Transverse colon (tissue), 3 donors: ENCODE measurements around the gene LARP4B.

Experiments
- EP300 ChIP-seq: sonication (generic); formaldehyde crosslinking; IDR thresholded peaks from one replicate; pipeline ENCODE4 v1.6.1; 2017; ENCODE audit warnings: antibody characterized with exemption, low read depth
- POLR2A ChIP-seq: fragments of 450-650 bp; IDR thresholded peaks from one replicate; pipeline ENCODE4 v1.6.1; 2016; ENCODE audit warnings: antibody characterized with exemption, mild to moderate bottlenecking, moderate library complexity
- TF ChIP-seq, protein P1 (sequence below), 5 experiments: fragments of 200-600 bp in 3 of 5; fragments of 450-650 bp in 2 of 5; sonication (generic) in 3 of 5; IDR thresholded peaks; 1 replicate in 2 of 5; 2 replicates in 3 of 5; pipeline ENCODE4 v1.5.1; 2016 to 2017; ENCODE audit warnings: antibody characterized with exemption in 5 of 5, inconsistent platforms in 3 of 5, mild to moderate bottlenecking in 2 of 5, moderate library complexity in 1 of 5

DNA sequence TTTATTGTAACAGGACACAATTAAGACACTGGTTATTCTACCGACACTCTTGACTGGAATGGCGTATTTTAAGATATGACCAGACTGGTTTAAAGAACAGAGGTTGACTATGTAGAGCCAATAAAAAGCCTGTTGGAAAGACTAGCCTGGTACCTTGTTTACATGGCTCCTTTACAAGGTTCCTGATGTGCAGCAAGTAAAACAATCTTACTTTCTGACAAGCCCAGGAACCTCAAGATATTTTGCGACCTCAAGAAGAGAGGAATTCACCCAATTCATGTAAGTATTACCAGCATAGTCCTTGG lies 14.1 kb downstream of the LARP4B start:
- TF ChIP-seq, protein P1, sequence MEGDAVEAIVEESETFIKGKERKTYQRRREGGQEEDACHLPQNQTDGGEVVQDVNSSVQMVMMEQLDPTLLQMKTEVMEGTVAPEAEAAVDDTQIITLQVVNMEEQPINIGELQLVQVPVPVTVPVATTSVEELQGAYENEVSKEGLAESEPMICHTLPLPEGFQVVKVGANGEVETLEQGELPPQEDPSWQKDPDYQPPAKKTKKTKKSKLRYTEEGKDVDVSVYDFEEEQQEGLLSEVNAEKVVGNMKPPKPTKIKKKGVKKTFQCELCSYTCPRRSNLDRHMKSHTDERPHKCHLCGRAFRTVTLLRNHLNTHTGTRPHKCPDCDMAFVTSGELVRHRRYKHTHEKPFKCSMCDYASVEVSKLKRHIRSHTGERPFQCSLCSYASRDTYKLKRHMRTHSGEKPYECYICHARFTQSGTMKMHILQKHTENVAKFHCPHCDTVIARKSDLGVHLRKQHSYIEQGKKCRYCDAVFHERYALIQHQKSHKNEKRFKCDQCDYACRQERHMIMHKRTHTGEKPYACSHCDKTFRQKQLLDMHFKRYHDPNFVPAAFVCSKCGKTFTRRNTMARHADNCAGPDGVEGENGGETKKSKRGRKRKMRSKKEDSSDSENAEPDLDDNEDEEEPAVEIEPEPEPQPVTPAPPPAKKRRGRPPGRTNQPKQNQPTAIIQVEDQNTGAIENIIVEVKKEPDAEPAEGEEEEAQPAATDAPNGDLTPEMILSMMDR (IDR thresholded peaks at IDR 0.05), result no peak
- TF ChIP-seq POLR2A (no peak), EP300 (no peak)
